GM10248 (cell line): ENCODE data around the gene TGFBR3L.
"Not testable (repeated sequence)": the region's sequence is repeated elsewhere in the genome, so short reads cannot be mapped to it uniquely, and the experiment has no call there.

Experiments used
- CTCF ChIA-PET: fragments of 300-600 bp; sonication (Branson Sonifier 250); formaldehyde crosslinking; extraction: SDS; loops from one replicate; lab custom pipeline; 2021; ENCODE audit warnings: antibody characterized with exemption; lab: Yijun Ruan, JAX
- POLR2A ChIA-PET: fragments of 350-650 bp; sonication (Branson Sonifier 250); formaldehyde crosslinking; extraction: SDS; loops from one replicate; lab custom pipeline; 2020; ENCODE audit warnings: antibody characterized with exemption; lab: Yijun Ruan, JAX
- DNase-seq: peaks from one replicate; pipeline ENCODE4 v3.0.0; 2012; ENCODE audit errors: extremely low spot score
- TF ChIP-seq, protein P1 (sequence below): IDR thresholded peaks from 2 replicates; pipeline ENCODE4 v1.5.1; 2012; ENCODE audit warnings: mild to moderate bottlenecking, low read depth; ENCODE audit errors: extremely low read depth, missing control alignments, control extremely low read depth

The TGFBR3L gene

GRCh38 chr19:7888826-7889217 lies 25.8 kb upstream of the TGFBR3L start:
- no peak for DNase-seq
- TF ChIP-seq, protein P1, sequence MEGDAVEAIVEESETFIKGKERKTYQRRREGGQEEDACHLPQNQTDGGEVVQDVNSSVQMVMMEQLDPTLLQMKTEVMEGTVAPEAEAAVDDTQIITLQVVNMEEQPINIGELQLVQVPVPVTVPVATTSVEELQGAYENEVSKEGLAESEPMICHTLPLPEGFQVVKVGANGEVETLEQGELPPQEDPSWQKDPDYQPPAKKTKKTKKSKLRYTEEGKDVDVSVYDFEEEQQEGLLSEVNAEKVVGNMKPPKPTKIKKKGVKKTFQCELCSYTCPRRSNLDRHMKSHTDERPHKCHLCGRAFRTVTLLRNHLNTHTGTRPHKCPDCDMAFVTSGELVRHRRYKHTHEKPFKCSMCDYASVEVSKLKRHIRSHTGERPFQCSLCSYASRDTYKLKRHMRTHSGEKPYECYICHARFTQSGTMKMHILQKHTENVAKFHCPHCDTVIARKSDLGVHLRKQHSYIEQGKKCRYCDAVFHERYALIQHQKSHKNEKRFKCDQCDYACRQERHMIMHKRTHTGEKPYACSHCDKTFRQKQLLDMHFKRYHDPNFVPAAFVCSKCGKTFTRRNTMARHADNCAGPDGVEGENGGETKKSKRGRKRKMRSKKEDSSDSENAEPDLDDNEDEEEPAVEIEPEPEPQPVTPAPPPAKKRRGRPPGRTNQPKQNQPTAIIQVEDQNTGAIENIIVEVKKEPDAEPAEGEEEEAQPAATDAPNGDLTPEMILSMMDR = no peak
- ChIA-PET CTCF (interaction anchor here (0.7 to 1.6 kb wide), 2 partner anchors 10 to 1046 kb away, joined by 3 to 5 read pairs; no protein-coding TSS in a partner anchor), POLR2A (no interaction called here)

- DNase-seq, POLR2A ChIA-PET: not testable (repeated sequence)
- CTCF ChIA-PET = interaction anchor here (1.4 to 2.5 kb wide), 4 partner anchors 8 to 24 kb away, joined by 4 to 11 read pairs (median 5); partner anchors contain the start of gene MAP2K7
Observed at GRCh38 chr19:7893362-7894101, 21.1 kb upstream of the TGFBR3L start.

DNA sequence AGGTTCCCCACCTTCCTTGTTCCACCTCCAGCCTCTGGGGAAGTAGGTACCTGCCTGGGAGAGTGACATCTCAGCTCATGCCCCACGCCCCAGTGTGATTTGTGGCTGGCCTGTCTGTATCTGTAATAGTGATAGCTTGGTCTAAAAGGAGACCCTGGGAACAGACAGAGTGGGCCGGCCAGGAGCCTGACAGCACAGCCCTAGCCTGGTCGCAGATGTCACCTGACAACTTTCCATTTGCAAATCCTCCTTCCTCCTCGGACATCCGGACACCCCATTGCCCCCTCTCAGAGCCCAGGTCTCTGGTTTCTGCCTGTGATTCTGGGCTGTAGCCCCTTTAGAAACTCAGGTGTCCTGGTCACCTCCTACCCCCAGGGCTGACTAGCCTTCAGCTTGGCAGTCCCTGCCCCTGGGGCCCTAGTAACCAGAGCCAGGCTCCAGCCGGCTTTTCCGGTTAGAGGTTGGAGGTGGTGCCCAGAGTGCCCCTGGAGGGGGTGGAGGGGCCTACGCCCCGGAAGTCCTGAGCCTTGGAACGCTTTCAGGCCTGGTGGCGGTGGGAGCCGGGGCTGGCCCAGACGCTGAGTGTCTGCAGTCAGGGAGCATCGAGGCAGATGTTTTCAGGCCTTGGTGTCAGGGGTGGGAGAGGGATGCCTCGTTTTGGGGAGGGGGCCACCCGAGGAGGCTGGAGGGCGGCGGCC lies 19.9 kb upstream of the TGFBR3L start:
- DNase-seq = no peak
- POLR2A ChIA-PET = no interaction called here
- CTCF ChIA-PET = interaction anchor here (1.0 to 2.1 kb wide), 5 partner anchors 9 to 42 kb away, joined by 3 to 6 read pairs (median 4); partner anchors contain the start of gene MAP2K7
- TF ChIP-seq, protein P1 = no peak

- DNase-seq = no peak
- CTCF ChIA-PET = no interaction called here
- POLR2A ChIA-PET = no interaction called here
- TF ChIP-seq, protein P1 = no peak
Observed at GRCh38 chr19:7895565-7895964, 19.1 kb upstream of the TGFBR3L start.

GRCh38 chr19:7897292-7897691 lies 17.3 kb upstream of the TGFBR3L start:
- POLR2A ChIA-PET = interaction anchor here (0.5 kb wide), 1 partner anchor 226 kb away, joined by 3 read pairs; no protein-coding TSS in a partner anchor
- DNase-seq = no peak
- TF ChIP-seq, protein P1 = no peak
- CTCF ChIA-PET = interaction anchor here (1.1 to 7.7 kb wide), 3 partner anchors 11 to 329 kb away, joined by 3 to 60 read pairs (median 4); no protein-coding TSS in a partner anchor

DNA sequence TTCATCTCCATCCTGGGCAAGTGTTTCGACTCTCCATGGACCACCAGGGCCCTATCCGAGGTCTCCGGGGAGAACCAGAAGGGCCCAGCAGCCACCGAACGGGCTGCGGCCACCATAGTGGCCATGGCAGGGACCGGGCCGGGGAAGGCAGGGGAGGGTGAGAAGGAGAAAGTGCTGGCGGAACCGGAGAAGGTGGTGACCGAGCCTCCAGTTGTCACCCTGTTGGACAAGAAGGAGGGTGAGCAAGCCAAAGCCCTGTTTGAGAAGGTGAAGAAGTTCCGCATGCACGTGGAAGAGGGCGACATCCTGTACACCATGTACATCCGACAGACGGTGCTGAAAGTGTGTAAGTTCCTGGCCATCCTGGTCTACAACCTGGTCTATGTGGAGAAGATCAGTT lies 15.7 kb upstream of the TGFBR3L start:
- TF ChIP-seq, protein P1 = no peak
- ChIA-PET POLR2A (no interaction called here), CTCF (interaction anchor here (1.1 to 7.7 kb wide), 4 partner anchors 10 to 48 kb away, joined by 3 to 60 read pairs (median 4); partner anchors contain the start of gene LRRC8E)
- no peak for DNase-seq
